Measurements from ENCODE around the gene UNK. TPM values are rescaled to one million over a fixed set of nuclear protein-coding genes. Genes with fewer than 3 reads are reported as not detected.

UNK gene
- total and polyA plus RNA-seq, 2 of the 13 experiments (the other 11 are each of a cell fraction or from before 2014, with no cell fraction given): 31.6 to 33.0 TPM

DNA sequence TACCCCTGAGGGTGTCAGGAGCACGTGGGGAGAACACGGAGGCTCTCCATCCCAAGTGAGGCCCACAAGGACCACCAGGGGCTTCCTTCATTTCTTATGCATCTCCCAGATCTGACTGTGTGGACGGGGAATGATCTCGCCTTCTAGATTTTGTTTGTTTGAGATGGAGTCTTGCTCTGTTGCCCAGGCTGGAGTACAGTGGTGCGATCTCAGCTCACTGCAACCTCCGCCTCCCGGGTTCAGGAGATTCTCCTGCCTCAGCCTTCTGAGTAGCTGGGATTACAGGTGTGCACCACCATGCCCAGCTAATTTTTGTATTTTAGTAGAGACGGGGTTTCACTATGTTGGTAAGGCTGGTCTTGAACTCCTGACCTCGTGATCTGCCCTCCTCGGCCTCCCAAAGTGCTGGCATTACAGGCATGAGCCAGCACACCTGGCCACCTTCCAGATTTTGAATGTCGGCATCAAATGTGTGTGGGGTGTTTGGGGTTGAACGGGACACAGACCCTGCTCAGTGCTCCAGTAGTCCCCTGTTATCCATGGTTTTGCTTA lies 84.2 kb downstream of the UNK start (continued):
- TF ChIP-seq ZXDC (CRISPR knock-in tag; IDR thresholded peaks at IDR 0.05): peak; percentile 69; the same call in 1 of the 2 replicates
- 0 out of 2 replicates have a peak, but pooled peaks have one; percentile 2 for TF ChIP-seq ZNF547 (CRISPR knock-in tag; IDR thresholded peaks at IDR 0.05)
- TF ChIP-seq, protein P1, sequence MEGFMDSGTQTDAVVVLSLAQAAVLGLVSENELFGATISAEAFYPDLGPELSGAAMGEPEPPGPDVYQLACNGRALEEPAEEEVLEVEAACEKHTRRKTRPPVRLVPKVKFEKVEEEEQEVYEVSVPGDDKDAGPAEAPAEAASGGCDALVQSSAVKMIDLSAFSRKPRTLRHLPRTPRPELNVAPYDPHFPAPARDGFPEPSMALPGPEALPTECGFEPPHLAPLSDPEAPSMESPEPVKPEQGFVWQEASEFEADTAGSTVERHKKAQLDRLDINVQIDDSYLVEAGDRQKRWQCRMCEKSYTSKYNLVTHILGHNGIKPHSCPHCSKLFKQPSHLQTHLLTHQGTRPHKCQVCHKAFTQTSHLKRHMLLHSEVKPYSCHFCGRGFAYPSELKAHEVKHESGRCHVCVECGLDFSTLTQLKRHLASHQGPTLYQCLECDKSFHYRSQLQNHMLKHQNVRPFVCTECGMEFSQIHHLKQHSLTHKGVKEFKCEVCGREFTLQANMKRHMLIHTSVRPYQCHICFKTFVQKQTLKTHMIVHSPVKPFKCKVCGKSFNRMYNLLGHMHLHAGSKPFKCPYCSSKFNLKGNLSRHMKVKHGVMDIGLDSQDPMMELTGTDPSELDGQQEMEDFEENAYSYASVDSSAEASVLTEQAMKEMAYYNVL (CRISPR knock-in tag; IDR thresholded peaks at IDR 0.05; ENCODE audit: borderline replicate concordance): peak; percentile 22; the same call in 1 of the 2 replicates
- 0 out of 2 replicates have a peak, but pooled peaks have one; percentile 84 for TF ChIP-seq SAFB2 (CRISPR knock-in tag; IDR thresholded peaks at IDR 0.05; ENCODE audit: borderline replicate concordance, low read depth)
- 0 out of 2 replicates have a peak, but pooled peaks have one; percentile 41 for TF ChIP-seq NFIB (CRISPR knock-in tag; IDR thresholded peaks at IDR 0.05; ENCODE audit: borderline replicate concordance)
- TF ChIP-seq, protein P2, sequence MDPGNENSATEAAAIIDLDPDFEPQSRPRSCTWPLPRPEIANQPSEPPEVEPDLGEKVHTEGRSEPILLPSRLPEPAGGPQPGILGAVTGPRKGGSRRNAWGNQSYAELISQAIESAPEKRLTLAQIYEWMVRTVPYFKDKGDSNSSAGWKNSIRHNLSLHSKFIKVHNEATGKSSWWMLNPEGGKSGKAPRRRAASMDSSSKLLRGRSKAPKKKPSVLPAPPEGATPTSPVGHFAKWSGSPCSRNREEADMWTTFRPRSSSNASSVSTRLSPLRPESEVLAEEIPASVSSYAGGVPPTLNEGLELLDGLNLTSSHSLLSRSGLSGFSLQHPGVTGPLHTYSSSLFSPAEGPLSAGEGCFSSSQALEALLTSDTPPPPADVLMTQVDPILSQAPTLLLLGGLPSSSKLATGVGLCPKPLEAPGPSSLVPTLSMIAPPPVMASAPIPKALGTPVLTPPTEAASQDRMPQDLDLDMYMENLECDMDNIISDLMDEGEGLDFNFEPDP (CRISPR knock-in tag; conservative IDR thresholded peaks at IDR 0.05): 0 out of 2 replicates have a peak, but pooled peaks have one; percentile 75
- 0 out of 2 replicates have a peak, but pooled peaks have one; percentile 68 for TF ChIP-seq EHMT2 (IDR thresholded peaks at IDR 0.05; ENCODE audit: borderline replicate concordance, low read depth, low read length)
- peak; percentile 4; the same call in 1 of the 2 replicates for TF ChIP-seq ZC3H4 (CRISPR knock-in tag; IDR thresholded peaks at IDR 0.05; ENCODE audit: borderline replicate concordance)
- TF ChIP-seq ADNP (CRISPR knock-in tag; IDR thresholded peaks at IDR 0.05): peak; percentile 82
- TF ChIP-seq REXO4 (CRISPR knock-in tag; IDR thresholded peaks at IDR 0.05; ENCODE audit: borderline replicate concordance): 0 out of 2 replicates have a peak, but pooled peaks have one; percentile 58
- TF ChIP-seq, protein P3, sequence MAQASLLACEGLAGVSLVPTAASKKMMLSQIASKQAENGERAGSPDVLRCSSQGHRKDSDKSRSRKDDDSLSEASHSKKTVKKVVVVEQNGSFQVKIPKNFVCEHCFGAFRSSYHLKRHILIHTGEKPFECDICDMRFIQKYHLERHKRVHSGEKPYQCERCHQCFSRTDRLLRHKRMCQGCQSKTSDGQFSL (CRISPR knock-in tag; IDR thresholded peaks at IDR 0.05): 0 out of 2 replicates have a peak, but pooled peaks have one; percentile 13
- 0 out of 2 replicates have a peak, but pooled peaks have one; percentile 48 for TF ChIP-seq ZNF44 (CRISPR knock-in tag; IDR thresholded peaks at IDR 0.05)
- TF ChIP-seq ETV6 (CRISPR knock-in tag; conservative IDR thresholded peaks at IDR 0.05): peak; percentile 20; the same call in 1 of the 2 replicates
- TF ChIP-seq ZNF501 (CRISPR knock-in tag; IDR thresholded peaks at IDR 0.05): 0 out of 2 replicates have a peak, but pooled peaks have one; percentile 26
- TF ChIP-seq AHR (CRISPR knock-in tag; IDR thresholded peaks at IDR 0.05): 0 out of 2 replicates have a peak, but pooled peaks have one; percentile 54
- TF ChIP-seq ZMYM3 (CRISPR knock-in tag; IDR thresholded peaks at IDR 0.05): peak; percentile 58; the same call in 1 of the 2 replicates
- TF ChIP-seq NFKB2 (CRISPR knock-in tag; IDR thresholded peaks at IDR 0.05; ENCODE audit: borderline replicate concordance): peak; percentile 44; the same call in 1 of the 2 replicates
- peak; percentile 14; the same call in 1 of the 2 replicates for TF ChIP-seq KAT7 (CRISPR knock-in tag; IDR thresholded peaks at IDR 0.05; ENCODE audit: borderline replicate concordance)
- TF ChIP-seq NR2F1 (CRISPR knock-in tag; IDR thresholded peaks at IDR 0.05): 0 out of 4 replicates have a peak, but pooled peaks of 1 of the 2 experiments have one; percentile 6
- TF ChIP-seq ZFP91 (CRISPR knock-in tag; IDR thresholded peaks at IDR 0.05; ENCODE audit: borderline replicate concordance): 0 out of 2 replicates have a peak, but pooled peaks have one; percentile 8

Data from HepG2 (cell line).